MM.1S (cell line): ENCODE data around the gene DLGAP1.

Experiments
- CTCF ChIP-seq: fragments of 300-600 bp; sonication (generic); IDR thresholded peaks from 2 replicates; pipeline ENCODE4 v1.5.1; 2016; ENCODE audit warnings: antibody characterized with exemption, low read length, mixed read lengths
- EZH2 ChIP-seq: fragments of 300-600 bp; sonication (generic); optimal IDR thresholded peaks from 2 replicates; pipeline ENCODE3; 2017; ENCODE audit warnings: low read depth, mild to moderate bottlenecking, antibody characterized with exemption, low read length, mixed read lengths

GRCh38 chr18:3655254-3656050 lies 799.7 kb downstream of the DLGAP1 start:
- TF ChIP-seq CTCF (no peak), EZH2 (no peak)
